ENCODE results near the gene ANKS1B. TPM values are rescaled to one million over a fixed set of nuclear protein-coding genes. Genes with fewer than 3 reads are reported as not detected.

ANKS1B gene
- total RNA-seq, 1 donor from 2014 or later = 0.86 TPM

DNA sequence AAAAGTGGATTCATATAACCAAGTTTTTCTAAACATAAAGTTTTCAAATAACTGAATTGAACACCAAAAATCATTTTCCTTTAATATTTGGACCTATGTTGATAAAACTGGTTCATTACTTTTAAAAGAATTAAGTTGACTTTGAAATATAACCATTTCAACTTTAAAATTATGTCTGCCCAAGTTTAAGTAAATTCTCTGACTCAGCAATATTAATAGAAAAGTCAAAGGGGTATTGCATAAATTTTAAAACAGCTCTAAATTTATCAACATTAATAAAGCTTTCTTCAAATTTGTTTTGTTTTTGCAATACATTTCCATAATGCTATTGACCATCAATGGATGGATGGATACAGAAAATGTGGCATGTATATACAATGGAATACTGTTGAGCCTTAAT lies 505.6 kb downstream of the ANKS1B start:
- intact Hi-C loops (cut with micrococcal nuclease) = no loop called here

DNA sequence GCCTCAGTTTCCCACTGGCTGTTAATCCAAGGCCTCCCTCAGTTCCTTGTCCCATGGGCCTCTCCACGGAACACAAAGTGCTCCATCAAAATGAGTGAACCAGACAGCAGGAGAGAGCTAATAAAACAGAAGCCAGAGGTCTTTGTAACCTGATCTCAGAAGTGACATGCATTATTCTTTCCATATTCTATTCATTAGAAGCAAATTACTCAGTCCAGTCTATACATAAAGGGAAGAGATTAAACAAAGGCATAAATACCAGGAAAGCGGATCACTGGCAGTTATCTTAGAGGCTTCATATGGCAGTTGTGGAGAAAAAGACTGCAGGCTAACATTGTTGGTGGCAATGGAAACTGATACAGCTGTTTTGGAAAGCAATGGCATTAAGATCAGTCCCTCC lies 507.8 kb downstream of the ANKS1B start:
- intact Hi-C loops (cut with micrococcal nuclease) = no loop called here

DNA sequence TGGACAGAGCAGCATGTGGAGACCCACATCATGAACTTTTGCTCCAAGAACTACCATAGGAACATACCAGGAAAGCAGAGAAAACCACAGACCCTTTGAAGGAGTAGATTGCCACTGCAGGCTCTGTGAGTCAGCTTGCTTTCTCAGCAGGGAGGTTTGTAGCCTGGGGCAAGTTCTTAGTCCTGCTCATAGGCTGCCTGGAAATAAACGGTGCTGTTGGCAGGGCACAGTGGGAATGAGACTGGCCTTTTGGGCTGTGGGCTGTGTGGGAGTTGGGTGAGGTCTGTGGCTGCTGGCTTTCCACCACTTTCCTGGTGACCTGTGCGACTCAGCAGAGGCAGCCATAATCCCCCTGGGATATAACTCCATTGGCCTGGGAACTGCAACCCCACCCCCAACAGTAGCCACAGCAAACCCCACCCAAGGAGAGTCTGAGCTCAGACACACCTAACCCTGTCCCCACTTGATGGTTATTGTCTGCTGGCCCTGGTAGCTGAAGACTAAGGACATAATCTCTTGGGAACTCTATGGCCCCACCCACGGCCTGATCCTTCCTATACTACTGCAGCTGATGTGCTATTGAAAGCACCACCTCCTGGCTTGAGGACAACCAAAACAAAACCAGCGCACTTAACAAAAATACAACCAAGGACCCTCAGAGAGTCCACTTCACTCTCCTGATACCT lies 529.2 kb downstream of the ANKS1B start:
- intact Hi-C loops (cut with micrococcal nuclease) = no loop called here

DNA sequence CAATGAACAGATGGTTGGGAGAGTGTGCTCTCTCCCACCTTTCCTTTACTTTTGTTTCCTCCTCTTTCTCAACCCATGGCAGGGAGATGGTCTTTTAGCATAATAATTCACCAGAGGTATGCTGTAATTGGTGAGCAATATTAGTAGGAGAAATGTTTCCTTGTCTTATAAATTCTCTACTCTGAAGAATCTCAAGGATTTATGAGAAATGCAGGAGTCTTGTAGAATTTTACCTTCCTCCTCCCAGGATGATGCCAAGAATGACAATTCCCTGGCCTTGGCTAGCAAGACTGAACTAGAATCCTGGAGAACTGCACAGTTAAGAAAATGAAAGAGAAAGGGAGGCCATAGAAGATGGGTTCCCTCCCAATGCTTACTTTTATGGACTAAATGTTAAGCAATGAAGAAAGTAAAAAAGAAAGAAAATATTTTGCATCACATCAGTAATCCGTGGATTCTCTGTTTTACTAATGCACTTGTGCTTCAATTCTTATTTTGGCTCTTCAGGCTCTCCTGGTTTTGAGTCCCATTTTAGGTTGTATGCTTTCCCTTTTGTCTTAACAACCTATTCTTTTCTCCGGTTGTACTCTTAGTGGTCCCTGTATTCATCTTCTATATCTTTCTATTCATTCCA lies 530.1 kb downstream of the ANKS1B start:
- intact Hi-C loops (cut with micrococcal nuclease) = no loop called here

DNA sequence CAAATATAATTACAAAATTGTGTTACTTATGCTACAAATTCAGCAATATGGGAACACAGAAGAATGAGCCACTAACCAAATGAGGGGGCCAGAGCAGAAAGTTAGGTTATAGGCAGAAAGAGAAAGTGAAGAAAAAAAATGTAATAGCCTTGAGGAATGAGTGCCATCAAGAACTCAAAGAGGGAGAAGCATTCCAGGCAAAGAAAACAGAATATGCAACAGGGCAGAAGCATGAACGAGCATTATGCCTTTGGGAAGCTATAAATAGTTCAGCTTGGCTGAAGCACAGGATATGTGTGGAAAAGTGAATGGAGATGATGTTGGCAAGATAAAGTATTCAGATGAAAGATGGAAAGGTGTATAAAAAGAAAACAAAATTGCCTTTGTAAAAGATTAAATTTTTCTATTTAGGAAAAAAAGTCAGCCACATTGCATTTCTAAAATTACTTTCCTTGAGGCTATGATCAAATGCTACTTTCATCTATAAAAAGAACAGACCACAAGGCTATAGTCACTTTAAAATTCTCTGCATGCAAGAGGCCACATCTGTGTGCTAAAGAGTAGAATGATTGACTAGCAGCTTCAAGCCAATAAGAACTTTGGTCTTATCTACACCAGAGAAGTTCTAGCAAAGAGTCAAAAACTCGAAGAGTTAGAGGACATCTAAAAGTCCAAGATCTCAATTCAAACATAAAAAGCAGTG lies 530.7 kb downstream of the ANKS1B start:
- intact Hi-C loops (cut with micrococcal nuclease) = no loop called here

DNA sequence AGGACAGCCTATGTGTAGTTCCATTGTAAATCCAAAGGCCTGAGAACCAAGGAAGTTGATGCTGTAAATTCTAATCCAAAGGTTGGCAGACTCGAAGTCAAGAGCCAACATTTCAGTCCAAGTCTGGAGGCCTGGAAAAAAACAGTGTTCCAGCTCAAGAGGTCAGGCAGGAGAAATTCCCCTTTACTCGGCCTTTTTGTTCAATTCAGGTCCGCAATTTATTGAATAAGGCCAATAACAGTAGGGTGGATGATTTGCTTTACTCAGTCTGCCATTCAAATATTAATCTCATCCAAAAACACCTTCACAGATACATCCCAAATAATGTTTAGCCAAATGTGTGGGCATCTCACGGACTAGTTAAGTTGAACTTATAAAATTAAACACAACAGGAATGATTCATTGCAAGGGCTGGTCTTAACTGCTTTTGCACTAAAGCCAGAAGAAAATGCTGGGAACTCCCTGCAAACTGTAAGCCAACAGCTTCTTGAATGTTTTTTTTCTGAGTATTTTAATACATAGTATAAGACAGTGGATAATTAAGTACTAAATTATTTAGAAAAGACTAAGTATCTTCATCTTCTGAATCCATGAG lies 534.6 kb downstream of the ANKS1B start:
- intact Hi-C loops (cut with micrococcal nuclease) = no loop called here

DNA sequence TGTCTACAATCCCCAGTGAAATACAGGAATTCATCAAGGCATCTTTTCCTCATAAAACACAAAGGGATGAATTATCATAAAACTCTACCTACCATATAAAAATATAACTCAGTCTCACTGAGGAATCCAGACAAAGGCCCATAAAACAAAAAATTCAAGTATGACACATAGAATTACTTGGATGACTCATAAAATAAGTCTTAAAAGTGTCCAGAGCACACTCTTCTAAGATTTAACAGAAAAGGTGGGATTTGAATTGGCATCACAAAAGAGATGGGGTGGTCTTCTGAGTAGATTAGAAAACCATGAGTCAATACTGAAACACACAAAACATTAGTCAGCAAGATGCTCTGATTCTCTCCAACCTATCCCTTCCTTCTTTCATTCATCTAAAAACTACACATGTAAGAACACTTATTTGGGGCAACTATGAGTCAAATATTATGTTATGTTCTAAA lies 539.8 kb downstream of the ANKS1B start:
- intact Hi-C loops (cut with micrococcal nuclease) = loop anchor here (10.0 kb wide), 1 partner anchor 990 kb away; no protein-coding TSS in a partner anchor

DNA sequence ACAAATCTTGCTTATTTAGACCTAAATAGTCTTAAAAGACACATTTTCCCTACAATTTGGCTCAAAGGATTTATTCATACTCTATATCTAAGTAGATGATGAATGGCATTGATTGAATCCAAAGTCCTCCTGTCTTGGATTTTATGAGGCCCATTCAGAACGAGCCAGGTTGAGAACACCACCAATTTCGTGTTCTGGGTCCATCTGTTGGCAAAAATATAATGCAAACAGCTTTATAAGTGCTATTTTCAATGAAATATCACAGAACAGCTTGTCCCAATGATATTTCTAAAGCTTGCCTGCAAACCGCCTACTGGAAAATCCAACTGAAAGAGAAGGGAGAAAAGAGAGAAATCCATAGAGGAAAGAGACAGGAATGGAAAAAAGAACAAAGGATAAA lies 542.0 kb downstream of the ANKS1B start:
- intact Hi-C loops (cut with micrococcal nuclease) = loop anchor here (10.0 kb wide), 1 partner anchor 988 kb away; no protein-coding TSS in a partner anchor

DNA sequence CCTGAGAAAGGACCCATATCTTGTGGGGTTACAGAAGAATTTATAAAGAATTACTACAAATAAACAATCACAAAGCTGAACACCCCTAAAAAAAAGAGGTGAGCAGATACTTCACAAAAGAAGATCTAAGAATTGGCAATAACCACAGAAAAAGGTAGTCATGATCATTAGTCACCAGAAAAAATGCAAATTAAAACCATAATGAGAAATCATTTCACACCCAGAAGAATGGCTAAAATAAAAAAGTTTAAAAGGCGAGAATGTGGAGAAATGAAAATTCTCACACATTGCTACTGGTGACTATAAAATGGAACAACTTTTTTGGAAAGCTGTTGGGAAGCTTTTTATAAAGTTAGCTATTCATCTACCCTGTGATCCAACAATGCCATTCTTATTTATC lies 545.3 kb downstream of the ANKS1B start:
- intact Hi-C loops (cut with micrococcal nuclease) = no loop called here

DNA sequence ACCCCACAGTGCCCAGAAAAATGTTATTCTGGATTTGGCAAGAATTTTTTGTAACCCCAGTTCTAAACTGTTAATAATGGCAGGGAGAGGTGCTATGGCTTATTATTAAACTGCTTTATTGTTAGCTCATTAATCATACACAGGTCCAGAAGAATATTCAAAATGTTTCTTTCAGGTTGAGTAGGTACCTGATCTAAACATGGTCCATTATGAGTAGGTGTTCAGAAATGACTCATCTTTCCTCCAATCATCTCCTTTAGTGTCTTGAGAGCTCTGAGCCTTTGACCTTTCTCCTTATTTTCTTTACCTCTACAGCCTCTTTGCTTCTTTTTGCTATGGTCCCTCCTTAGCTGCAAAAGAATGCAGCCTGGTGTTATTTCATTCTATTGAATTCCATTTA lies 548.2 kb downstream of the ANKS1B start:
- intact Hi-C loops (cut with micrococcal nuclease) = no loop called here

DNA sequence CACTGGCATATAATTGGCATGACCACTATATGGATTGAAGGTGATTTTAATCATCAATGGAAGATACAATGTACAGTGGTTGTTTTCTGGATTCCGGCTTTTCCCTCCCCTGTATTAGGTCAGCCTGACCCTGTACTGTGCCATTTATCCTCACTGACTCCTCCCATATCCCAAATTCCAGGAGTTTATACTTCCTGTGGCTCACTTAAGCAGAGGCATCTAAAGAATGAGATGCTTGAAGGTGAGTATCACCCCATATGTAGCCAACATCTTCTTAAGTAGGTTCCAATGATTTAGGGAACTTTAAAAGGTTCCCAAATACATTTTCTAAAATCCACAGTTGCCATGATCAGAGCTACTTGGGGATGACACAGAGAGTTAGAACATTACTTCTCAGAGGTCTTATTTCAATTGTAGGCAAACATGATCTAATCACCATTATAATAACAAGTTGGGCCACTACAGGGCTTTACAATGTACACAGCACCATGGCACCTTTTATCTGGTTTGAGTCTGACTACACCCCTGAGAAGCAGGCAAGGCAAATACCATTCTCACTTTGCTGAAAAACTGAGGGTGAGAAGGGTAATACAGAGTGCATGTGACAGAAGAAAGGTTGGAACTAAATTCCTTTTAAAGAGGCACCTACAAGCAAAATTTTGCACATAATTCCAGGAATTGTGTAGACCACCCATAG lies 549.5 kb downstream of the ANKS1B start:
- intact Hi-C loops (cut with micrococcal nuclease) = no loop called here

DNA sequence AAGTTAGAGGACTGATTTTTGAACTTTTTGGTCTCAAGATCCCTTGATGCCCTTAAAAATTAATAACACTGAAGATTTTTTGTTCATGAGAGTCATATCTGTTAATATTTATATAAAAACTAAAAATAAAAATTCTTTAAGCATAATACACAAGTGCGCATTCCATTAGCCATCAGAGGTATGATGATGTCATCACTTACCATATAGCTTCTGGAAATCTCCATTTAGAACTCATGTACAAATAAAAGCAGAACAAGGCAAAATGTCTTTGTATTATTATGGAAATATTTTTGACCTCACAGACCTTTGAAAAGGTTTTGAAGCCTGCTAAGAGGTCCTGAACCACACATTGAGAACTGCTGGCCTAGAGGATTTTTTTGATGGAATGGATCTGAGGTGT lies 551.6 kb downstream of the ANKS1B start:
- intact Hi-C loops (cut with micrococcal nuclease) = no loop called here

DNA sequence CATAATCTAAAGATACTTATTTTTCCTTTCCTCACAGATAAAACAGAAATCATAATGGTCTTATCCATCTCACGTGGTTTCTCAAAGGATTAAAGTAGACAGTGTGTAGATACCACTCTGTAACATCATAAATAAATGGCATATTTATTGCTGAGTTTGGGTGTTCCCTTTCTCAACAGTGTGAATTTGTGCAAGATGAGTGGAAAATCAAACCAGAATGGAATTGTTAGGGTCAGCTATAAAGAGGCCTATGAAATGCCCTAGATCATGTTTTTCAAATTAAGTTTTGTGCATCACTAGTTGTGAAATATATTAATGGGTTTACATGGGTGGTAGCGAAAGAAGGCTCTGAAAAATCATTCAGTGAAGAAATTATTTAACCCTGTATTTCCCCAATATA lies 553.5 kb downstream of the ANKS1B start:
- intact Hi-C loops (cut with micrococcal nuclease) = no loop called here

DNA sequence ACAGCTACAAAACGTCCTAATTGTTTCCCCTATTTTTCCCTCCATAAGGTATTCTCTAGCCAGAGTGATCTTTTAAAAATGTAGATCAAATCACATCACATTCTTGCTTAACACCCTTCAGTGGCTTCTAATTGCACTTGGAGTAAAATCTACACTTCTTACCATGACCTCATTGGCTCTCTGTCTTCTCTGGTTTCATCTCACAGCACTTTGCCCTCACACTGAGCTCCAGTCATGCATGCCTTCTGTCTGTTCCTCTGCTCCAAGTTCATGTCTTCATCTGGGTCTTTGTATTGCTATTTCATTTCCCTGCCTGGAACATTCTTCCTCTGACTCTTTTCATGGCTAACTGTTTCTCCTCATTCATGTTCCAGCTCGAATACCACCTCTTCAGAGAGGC lies 557.6 kb downstream of the ANKS1B start:
- intact Hi-C loops (cut with micrococcal nuclease) = no loop called here

DNA sequence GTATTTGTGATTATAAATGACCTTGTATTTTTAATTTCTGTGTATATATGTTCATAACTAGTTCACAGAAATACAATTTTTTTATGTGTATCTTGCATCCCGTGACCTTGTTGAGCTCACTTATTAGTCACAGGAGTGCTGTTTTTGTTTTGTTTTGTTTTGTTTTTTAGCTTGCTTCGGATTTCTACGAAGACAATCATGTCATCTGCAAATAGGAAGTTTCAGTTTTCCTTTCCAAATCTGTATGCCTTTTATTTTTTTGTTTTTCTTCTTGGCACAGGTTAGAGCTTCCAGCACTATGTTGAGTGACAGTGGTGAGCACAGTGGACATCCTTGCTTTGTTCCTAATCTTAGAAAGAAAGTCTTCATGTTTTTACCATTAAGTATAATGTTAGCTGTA lies 566.4 kb downstream of the ANKS1B start:
- intact Hi-C loops (cut with micrococcal nuclease) = no loop called here

DNA sequence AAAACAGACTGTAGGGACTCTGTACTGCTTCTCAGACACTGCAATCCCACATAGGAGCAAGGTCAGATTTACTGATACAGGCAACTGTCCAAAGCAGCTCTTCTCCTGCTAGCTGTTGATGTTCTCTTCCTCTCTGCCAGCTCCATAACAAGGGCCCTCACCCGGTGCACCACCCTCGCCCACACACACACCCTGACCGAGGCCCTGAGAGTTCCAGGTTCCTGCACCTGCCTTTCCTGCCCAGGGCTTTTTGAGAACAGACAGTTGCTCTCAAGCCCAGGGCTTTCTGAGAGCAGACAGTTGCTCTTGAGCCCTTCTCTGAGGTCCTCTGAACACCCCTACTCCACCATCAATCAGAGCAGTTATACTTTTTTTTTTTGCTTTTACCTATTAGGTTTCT lies 571.0 kb downstream of the ANKS1B start:
- intact Hi-C loops (cut with micrococcal nuclease) = no loop called here

DNA sequence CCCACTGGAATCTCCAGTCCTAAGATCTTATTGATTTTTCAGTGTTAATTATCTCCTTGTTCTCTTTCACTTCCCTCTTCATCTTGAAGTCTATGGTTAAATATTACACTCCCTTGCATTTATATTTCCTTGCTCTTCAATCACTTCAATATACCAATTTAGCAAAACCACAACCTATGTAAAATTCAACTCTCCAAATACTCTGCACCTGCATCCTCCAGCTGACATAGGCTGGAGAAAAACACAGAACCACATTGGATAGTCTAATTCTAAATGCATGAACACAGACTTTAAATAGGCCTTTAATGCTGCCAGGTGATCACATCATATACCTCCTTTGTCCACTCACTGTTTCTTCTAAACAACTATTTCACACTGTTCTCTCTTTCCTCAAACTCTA lies 591.0 kb downstream of the ANKS1B start:
- intact Hi-C loops (cut with micrococcal nuclease) = no loop called here

DNA sequence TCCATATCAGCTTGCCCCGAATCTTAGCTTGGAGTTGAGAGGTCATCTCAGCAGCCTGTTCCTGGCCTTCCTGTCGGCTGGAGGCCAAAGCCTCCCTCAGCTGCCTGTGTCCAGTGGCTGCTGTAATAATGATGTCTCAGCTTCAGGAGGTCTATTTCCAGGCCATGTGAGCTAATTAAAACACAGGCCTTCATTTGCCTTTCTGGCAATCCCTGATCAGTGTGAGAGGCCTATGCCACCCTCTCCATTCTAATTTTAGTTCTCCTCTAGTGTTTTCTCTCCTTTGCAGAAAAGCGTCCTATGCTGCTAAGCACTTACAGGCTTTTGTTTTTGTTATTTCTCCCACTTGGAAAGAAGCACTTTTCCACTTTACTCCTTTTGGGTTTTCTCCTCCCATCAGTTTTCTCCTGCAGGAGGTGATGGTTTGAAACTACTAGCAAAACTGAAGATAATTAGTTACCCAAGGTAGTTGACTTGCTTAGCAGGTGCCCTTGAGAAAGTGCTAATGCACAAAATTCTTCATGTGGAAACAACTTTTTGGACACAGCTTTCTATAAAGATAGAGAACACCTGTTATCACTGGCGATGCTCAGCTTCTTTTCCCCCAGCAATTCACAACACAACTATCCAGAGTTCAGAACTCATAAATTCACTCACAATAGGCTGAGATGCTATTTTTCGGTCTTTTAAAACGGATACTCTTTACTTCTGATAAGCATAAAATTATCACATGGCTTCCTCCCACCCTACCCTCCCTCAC lies 592.5 kb downstream of the ANKS1B start:
- intact Hi-C loops (cut with micrococcal nuclease) = no loop called here

DNA sequence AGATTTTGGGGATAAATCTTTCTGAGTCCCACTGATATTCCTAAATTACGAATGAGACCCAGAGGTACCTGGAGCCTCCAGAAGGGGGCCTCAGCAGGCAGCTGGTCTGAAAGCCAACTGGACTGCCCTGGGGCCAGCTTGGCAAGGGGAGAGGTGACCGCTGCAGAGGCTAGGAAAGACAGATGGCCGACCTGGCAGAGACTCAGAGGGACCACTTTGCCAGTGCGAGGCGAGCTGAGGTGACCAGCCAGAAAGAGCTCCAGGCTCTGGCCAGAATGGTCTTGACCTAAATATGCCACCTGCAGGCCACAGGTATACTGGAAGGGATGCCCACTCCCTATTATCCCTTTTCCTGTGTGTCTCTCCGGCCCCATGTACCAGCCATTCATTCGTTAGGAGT lies 594.0 kb downstream of the ANKS1B start:
- intact Hi-C loops (cut with micrococcal nuclease) = no loop called here

DNA sequence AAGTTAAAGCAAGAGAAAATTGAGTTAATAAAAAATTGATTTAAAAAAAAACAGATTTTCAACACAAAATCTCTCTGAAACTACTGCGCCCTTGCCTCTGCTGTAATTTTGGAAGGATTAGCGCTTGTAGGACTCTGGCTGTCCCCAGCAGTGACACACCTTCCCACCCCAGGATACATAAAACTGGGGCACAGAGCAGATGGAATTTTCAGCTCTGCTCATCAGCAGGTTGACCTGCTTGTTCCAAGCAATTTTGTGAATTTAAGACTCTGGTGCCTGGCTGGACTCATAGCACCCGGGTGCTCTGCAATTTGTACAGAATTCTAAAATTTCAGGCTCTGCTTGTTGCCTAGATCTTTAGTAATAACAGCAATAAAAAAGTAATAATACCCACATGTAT lies 595.0 kb downstream of the ANKS1B start:
- intact Hi-C loops (cut with micrococcal nuclease) = loop anchor here (5.0 kb wide), 1 partner anchor 378 kb away; no protein-coding TSS in a partner anchor

Measured in T-helper 2 cell treated with Interferon-gamma antibody and Interleukin-4, amounts not matched to agents 100 ng/mL and 5 ng/mL, for 36 hours (primary cell).